ENCODE measurements around the gene CFAP221. TPM values are rescaled to one million over a fixed set of nuclear protein-coding genes. Genes with fewer than 3 reads are reported as not detected.
A peak's percentile ranks its signal among the peaks of the same experiment; 100 is the strongest.

Gene CFAP221
- total RNA-seq, 4 donors from 2014 or later = 0.48 TPM; not detected in 3

DNA sequence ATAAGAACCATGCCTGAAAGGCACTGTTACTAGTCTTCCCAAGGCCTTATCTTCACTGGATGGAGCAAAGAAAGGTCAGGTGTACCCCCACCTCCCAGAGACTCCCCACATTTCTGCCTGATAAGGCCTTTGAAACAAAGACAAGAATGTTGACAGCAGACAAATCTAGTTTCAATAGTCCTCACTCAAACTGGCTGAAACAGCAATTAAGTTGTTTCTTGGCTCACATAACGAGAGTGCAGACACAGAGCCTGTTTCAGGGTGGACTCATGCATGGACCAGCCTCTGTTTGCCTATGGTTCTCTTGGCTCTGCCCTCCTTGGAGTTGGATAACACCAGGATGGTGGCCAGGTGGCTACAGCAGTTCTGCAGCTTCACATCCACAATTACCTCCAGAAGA, 7.5 kb upstream of the CFAP221 start:
- DNase-seq (ENCODE audit: low spot score in 2 of 2) = no peak
- Histone ChIP-seq H3K9me3 (peaks cover 12% of the 10 kb centered on the region), H3K4me1 (no peaks in the 10 kb centered on the region), H3K4me3 (no peak overlapping the region), H3K27ac (no peak overlapping the region), H3K36me3 (no peaks in the 10 kb centered on the region), H3K27me3 (peaks cover 5% of the 10 kb centered on the region)
- TF ChIP-seq, protein P1, sequence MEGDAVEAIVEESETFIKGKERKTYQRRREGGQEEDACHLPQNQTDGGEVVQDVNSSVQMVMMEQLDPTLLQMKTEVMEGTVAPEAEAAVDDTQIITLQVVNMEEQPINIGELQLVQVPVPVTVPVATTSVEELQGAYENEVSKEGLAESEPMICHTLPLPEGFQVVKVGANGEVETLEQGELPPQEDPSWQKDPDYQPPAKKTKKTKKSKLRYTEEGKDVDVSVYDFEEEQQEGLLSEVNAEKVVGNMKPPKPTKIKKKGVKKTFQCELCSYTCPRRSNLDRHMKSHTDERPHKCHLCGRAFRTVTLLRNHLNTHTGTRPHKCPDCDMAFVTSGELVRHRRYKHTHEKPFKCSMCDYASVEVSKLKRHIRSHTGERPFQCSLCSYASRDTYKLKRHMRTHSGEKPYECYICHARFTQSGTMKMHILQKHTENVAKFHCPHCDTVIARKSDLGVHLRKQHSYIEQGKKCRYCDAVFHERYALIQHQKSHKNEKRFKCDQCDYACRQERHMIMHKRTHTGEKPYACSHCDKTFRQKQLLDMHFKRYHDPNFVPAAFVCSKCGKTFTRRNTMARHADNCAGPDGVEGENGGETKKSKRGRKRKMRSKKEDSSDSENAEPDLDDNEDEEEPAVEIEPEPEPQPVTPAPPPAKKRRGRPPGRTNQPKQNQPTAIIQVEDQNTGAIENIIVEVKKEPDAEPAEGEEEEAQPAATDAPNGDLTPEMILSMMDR (IDR thresholded peaks at IDR 0.05) = no peak
- no peak for TF ChIP-seq POLR2A (IDR thresholded peaks at IDR 0.05)
- no peak for TF ChIP-seq POLR2AphosphoS5 (IDR thresholded peaks at IDR 0.05)
- TF ChIP-seq EP300 (IDR thresholded peaks at IDR 0.05) = no peak
- 59% methylated on average over 1 of the region's 1 CpG for WGBS

DNA sequence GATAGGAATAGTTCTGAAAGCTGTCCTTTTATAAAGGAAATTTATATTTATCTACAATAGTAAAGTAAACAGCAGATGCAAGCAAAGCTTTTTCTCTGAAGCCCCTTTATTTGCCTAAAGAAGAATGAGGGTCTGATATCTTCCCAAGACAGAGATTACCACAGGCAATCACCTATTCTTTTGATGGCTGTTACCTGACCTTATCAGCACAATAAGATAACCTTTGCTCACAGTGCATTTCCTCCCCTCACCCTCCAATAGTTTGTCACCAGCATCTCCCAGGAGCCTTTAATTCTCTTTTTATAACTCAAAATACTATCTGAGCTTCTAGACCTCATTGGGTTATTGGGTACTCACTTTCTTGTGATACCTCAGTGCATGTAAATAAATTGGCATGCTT, 6.5 kb upstream of the CFAP221 start:
- Histone ChIP-seq H3K36me3 (no peaks in the 10 kb centered on the region), H3K4me3 (no peak overlapping the region), H3K27me3 (peaks cover 5% of the 10 kb centered on the region), H3K4me1 (no peaks in the 10 kb centered on the region), H3K27ac (no peak overlapping the region), H3K9me3 (peaks cover 12% of the 10 kb centered on the region)
- DNase-seq (ENCODE audit: low spot score in 2 of 2) = no peak
- TF ChIP-seq POLR2AphosphoS5 (IDR thresholded peaks at IDR 0.05) (no peak), EP300 (IDR thresholded peaks at IDR 0.05) (no peak), POLR2A (IDR thresholded peaks at IDR 0.05) (no peak)
- TF ChIP-seq, protein P1 (IDR thresholded peaks at IDR 0.05) = no peak

DNA sequence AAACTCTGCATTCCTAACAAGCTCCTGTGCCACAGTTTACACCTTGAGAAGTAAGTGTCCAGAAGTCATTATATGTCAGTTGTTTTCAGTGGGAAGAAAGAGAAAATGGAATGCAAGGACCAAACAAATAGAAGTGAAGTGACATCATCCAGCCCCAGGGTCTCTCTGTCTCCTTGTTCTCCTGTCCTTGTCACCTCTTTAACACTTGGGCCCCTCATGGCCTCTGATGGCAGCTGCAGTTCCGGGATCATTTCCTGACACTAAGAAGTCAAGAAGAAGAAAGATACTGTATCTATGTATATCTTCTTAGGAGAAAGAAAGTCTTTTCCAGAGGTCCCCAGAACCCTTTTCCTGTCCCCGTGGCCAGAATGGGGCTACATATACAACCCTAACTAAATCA, 2.8 kb upstream of the CFAP221 start:
- 83% methylated on average over 2 of the region's 2 CpGs for WGBS
- DNase-seq (ENCODE audit: low spot score in 2 of 2) = no peak
- Histone ChIP-seq H3K9me3 (no peaks in the 10 kb centered on the region), H3K4me3 (no peak overlapping the region), H3K27me3 (peaks cover 14% of the 10 kb centered on the region), H3K27ac (no peak overlapping the region), H3K36me3 (no peaks in the 10 kb centered on the region), H3K4me1 (peaks cover 10% of the 10 kb centered on the region)
- TF ChIP-seq POLR2AphosphoS5 (IDR thresholded peaks at IDR 0.05) = no peak

DNA sequence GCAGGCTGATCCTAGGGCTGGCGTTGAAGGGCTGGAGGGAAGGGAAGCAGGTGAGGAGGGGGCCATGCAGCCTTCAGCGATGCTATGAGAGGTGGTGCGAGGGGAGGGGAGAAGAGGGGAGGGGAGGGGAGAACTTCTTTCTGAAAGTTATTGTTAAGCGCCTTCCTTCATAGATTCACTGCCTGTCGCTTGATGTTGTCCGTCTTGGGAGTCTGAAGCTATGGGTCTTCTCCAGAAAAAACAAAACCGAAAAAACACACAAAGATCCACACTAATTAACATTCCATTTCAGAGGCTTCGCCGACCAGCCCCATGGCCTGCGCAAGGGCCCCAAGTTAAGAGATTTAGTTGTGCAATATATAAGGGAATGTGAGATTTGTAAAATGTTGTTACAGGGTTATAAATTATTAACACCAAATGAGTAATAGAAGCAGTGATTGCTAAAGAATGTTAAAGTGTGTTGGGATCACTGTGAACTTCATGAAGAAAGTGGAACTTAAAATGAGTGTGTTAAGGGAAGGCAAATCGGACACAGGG, 758 bp downstream of the CFAP221 start:
- WGBS = 57% methylated on average over 11 of the region's 11 CpGs
- no peak for DNase-seq (ENCODE audit: low spot score in 2 of 2)
- no peak for TF ChIP-seq EP300 (IDR thresholded peaks at IDR 0.05)
- TF ChIP-seq, protein P1 (IDR thresholded peaks at IDR 0.05) = no peak
- TF ChIP-seq POLR2A (IDR thresholded peaks at IDR 0.05) = no peak
- TF ChIP-seq POLR2AphosphoS5 (IDR thresholded peaks at IDR 0.05) = no peak
- Histone ChIP-seq H3K36me3 (no peaks in the 10 kb centered on the region), H3K4me1 (peaks cover 10% of the 10 kb centered on the region), H3K27ac (no peak overlapping the region), H3K9me3 (no peaks in the 10 kb centered on the region), H3K4me3 (peak overlapping the region; percentile 54), H3K27me3 (peaks cover 14% of the 10 kb centered on the region)

DNA sequence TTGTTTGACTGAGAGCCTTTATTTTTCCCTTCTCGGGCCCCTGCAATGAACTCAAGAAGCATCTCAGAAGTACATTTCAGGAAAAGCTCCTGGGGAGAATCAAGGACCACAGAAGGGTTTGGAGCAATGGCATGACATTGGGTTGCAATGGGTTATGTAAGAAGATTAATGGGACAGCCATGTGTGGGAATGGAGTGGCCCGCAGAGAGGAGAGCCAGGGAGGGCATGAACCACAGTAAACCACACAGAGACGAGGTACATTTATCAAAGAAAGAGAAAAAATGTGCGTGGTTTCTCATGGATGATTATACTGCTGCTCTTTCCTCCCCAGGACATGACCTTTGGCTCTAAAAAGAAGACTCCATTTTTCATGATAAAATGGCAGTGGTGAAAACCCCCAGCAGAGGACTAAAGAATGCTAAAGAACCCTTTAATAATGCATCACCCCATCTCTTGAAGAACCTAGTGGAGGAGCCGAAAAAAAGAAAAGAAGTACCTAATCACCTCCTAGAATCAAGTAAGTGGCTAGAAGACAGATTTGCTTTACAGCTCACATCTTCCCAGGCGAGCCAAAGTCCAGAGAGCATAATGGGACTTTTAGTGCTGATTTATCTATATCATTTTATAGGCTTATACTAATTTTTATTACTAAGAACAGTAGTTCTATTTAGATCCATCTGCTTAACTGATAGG, 1.7 kb downstream of the CFAP221 start:
- WGBS = 69% methylated on average over 6 of the region's 6 CpGs

More for the DNA sequence above, 1.7 kb downstream of the CFAP221 start:
- TF ChIP-seq POLR2A (IDR thresholded peaks at IDR 0.05) = no peak
- no peak for TF ChIP-seq EP300 (IDR thresholded peaks at IDR 0.05)
- no peak for TF ChIP-seq POLR2AphosphoS5 (IDR thresholded peaks at IDR 0.05)
- TF ChIP-seq, protein P1 (IDR thresholded peaks at IDR 0.05) = no peak
- Histone ChIP-seq H3K4me1 (peaks cover 10% of the 10 kb centered on the region), H3K9me3 (no peaks in the 10 kb centered on the region), H3K27ac (no peak overlapping the region), H3K36me3 (no peaks in the 10 kb centered on the region), H3K27me3 (peaks cover 9% of the 10 kb centered on the region), H3K4me3 (no peak overlapping the region)
- no peak for DNase-seq (ENCODE audit: low spot score in 2 of 2)
